Upper lobe of left lung (tissue), 6 donors: ENCODE data around the gene VSIG10. TPM values are rescaled to one million over a fixed set of nuclear protein-coding genes. Genes with fewer than 3 reads are reported as not detected.
A peak's percentile ranks its signal among the peaks of the same experiment; 100 is the strongest.
"Not testable (repeated sequence)": the region's sequence is repeated elsewhere in the genome, so short reads cannot be mapped to it uniquely, and the experiment has no call there.

ENCODE experiments used
- ATAC-seq, 2 donors: fragments of 200-7000 bp; cut with Tn5 transposase; one replicate each; pipeline ENCODE4 v1.9.1; 2022; ENCODE audit warnings: mild to moderate bottlenecking in 2 of 2, moderate library complexity in 2 of 2; ENCODE audit not compliant: low FRiP score in 2 of 2
- DNase-seq, 2 donors: peaks; one replicate each; pipeline ENCODE4 v3.0.0-alpha.2; 2019 to 2020
- H3K27ac ChIP-seq, 4 donors: fragments of 200-600 bp; sonication (generic); one replicate each; pipeline ENCODE4 v1.5.1; 2016 to 2019
- H3K27me3 ChIP-seq, 4 donors: fragments of 200-600 bp; sonication (generic); one replicate each; pipeline ENCODE4 v1.5.1; 2017 to 2019
- H3K36me3 ChIP-seq, 4 donors: fragments of 200-600 bp; sonication (generic); one replicate each; pipeline ENCODE4 v1.5.1; 2016 to 2019
- H3K4me1 ChIP-seq, 4 donors: fragments of 200-600 bp; sonication (generic); one replicate each; pipeline ENCODE4 v1.5.1; 2018 to 2019
- H3K4me3 ChIP-seq, 4 donors: fragments of 200-600 bp; sonication (generic); one replicate each; pipeline ENCODE4 v1.5.1; 2017 to 2019; ENCODE audit warnings: mild to moderate bottlenecking in 2 of 4, moderate library complexity in 1 of 4
- H3K9me3 ChIP-seq, 4 donors: fragments of 200-600 bp; sonication (generic); one replicate each; pipeline ENCODE4 v1.5.1; 2018 to 2019
- EP300 ChIP-seq, 4 donors: sonication (generic); formaldehyde crosslinking; IDR thresholded peaks; one replicate each; pipeline ENCODE4 v1.5.1; 2017; ENCODE audit warnings: antibody characterized with exemption in 4 of 4, control low read depth in 2 of 4
- POLR2A ChIP-seq, 4 donors: fragments of 450-650 bp; IDR thresholded peaks; one replicate each; pipeline ENCODE4 v1.5.1; 2016 to 2017; ENCODE audit warnings: antibody characterized with exemption in 4 of 4, mild to moderate bottlenecking in 2 of 4
- POLR2AphosphoS5 ChIP-seq, 2 donors: sonication (generic); formaldehyde crosslinking; IDR thresholded peaks; one replicate each; pipeline ENCODE4 v1.5.1; 2017; ENCODE audit warnings: antibody characterized with exemption in 2 of 2
- WGBS, 2 donors: methylation state at CpG; one replicate each; pipeline ENCODE4 v1.1.5; 2017 to 2018; 5-methylcytosine and 5-hydroxymethylcytosine counted together
- total RNA-seq, 6 donors: library from RNA; depleted of rRNA in 4 of 6; stranded (reverse); fragments of >200 nt in 4 of 6; gene quantifications; one replicate each; pipeline versions ENCODE4 v1.1.0 to v1.2.1, GENCODE V29; 2016 to 2021
- TF ChIP-seq, protein P1 (sequence below), 6 experiments: fragments of 450-650 bp in 4 of 6; fragments of 200-600 bp in 2 of 6; sonication (generic) in 2 of 6; IDR thresholded peaks; one replicate each; pipeline ENCODE4 v1.5.1; 2016 to 2019; ENCODE audit warnings: antibody characterized with exemption in 6 of 6
- donor health status: DM: no; HTN: no; CAD: no; lungs with moderate emphysema.
- donor health status: DM: no; HTN: yes; CAD: no; lungs with severe emphysema.

VSIG10 gene
- total RNA-seq, 6 donors from 2014 or later = 44.1 to 157 (median 72.8) TPM

DNA sequence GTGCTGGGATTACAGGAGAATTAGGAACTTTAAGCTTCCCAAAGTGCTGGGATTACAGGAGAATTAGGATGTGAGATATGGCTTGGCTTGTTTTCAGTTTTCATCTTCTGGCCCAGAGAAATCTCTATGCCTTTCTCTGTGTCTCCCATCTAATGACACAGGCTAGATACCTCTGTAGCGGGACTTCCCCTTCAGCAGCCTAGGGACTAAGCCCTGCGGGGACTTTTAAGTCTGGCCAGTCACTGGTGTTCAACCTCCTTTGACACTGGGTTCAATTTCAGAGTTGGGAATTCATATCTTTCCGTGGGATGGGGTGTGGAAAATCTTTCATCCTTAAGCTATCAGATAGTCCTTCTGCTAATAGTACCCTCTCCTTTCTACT, 81.1 kb downstream of the VSIG10 start:
- no peak for ATAC-seq
- no peak overlapping the region for H3K27ac ChIP-seq
- no peaks in the 10 kb centered on the region for H3K27me3 ChIP-seq
- no peaks in the 10 kb centered on the region for H3K9me3 ChIP-seq
- DNase-seq = no peak
- peaks cover 0 to 1% (median under 1%) of the 10 kb centered on the region in 4 donors for H3K4me1 ChIP-seq
- WGBS, 2 donors = 96 to 100% methylated on average over 1 to 3 of the region's 3 CpGs
- no peak overlapping the region for H3K4me3 ChIP-seq
- H3K36me3 ChIP-seq = peaks cover 15 to 74% (median 46%) of the 10 kb centered on the region in 4 donors
- TF ChIP-seq POLR2AphosphoS5 (IDR thresholded peaks at IDR 0.05) = no peak
- no peak for TF ChIP-seq POLR2A (IDR thresholded peaks at IDR 0.05)
- TF ChIP-seq, protein P1, sequence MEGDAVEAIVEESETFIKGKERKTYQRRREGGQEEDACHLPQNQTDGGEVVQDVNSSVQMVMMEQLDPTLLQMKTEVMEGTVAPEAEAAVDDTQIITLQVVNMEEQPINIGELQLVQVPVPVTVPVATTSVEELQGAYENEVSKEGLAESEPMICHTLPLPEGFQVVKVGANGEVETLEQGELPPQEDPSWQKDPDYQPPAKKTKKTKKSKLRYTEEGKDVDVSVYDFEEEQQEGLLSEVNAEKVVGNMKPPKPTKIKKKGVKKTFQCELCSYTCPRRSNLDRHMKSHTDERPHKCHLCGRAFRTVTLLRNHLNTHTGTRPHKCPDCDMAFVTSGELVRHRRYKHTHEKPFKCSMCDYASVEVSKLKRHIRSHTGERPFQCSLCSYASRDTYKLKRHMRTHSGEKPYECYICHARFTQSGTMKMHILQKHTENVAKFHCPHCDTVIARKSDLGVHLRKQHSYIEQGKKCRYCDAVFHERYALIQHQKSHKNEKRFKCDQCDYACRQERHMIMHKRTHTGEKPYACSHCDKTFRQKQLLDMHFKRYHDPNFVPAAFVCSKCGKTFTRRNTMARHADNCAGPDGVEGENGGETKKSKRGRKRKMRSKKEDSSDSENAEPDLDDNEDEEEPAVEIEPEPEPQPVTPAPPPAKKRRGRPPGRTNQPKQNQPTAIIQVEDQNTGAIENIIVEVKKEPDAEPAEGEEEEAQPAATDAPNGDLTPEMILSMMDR (IDR thresholded peaks at IDR 0.05) = no peak
- TF ChIP-seq EP300 (IDR thresholded peaks at IDR 0.05) = no peak

DNA sequence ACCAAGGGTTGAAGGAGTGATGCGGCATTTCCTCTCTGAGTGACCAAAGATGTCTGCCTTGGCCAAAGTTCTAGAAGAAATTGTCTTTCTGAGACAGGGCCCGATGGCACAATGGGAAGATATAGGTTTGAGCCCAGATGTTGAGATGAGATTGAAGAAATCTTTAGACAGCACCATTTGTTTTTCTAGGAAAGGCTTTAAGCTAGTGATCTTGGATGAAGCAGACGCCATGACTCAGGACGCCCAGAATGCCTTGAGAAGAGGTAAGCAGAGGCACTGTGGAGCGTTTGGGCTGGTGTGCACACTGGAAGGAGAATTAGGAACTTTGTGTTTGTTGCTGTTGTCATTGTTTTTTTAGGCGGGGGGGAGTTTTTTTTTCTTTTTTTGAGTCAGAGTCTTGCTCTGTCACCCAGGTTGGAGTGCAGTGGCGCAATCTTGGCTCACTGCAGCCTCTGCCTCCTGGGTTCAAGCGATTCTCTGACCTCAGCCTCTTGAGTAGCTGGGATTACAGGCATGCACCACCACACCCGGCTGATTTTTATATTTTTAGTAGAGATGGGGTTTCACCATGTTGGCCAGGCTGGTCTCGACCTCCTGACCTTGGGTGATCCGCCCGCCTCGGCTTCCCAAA, 81.6 kb downstream of the VSIG10 start:
- H3K27ac ChIP-seq, H3K4me1 ChIP-seq, H3K27me3 ChIP-seq, H3K4me3 ChIP-seq, ATAC-seq, DNase-seq, H3K9me3 ChIP-seq: not testable (repeated sequence)
- WGBS, 2 donors = 96% methylated on average over 13 of the region's 13 CpGs
- peaks cover 15 to 70% (median 44%) of the 10 kb centered on the region in 4 donors for H3K36me3 ChIP-seq

DNA sequence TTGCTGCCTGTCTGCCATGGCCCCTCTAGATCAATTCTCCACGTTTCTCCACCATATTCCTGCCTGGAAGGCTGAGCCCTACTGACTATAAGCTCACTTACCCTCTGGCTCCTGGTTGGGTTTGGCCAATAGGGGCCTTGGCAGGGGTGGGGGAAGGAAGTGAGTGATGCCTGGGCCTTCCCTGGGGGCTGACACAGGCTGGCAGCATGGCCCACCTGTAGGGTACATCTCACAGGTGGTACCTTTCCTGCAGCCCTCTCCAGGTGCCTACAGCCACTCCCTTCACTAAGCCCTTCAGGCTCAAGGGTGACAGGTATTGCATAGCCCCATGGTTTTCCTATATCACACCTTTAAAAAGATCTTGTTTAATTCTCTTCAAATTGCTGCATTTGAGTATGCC, 83.8 kb downstream of the VSIG10 start:
- DNase-seq = no peak
- Histone ChIP-seq H3K4me3 (no peak overlapping the region), H3K27me3 (no peaks in the 10 kb centered on the region), H3K36me3 (peaks cover 5 to 48% (median 24%) of the 10 kb centered on the region in 4 donors), H3K4me1 (peaks cover 7 to 17% (median 13%) of the 10 kb centered on the region in 4 donors), H3K27ac (no peak overlapping the region), H3K9me3 (no peaks in the 10 kb centered on the region)
- no peak for ATAC-seq
- 75 to 100% methylated on average over 1 of the region's 1 CpG for WGBS, 2 donors
- TF ChIP-seq EP300 (IDR thresholded peaks at IDR 0.05) = no peak
- no peak for TF ChIP-seq POLR2A (IDR thresholded peaks at IDR 0.05)
- no peak for TF ChIP-seq POLR2AphosphoS5 (IDR thresholded peaks at IDR 0.05)
- TF ChIP-seq, protein P1 (IDR thresholded peaks at IDR 0.05) = no peak

DNA sequence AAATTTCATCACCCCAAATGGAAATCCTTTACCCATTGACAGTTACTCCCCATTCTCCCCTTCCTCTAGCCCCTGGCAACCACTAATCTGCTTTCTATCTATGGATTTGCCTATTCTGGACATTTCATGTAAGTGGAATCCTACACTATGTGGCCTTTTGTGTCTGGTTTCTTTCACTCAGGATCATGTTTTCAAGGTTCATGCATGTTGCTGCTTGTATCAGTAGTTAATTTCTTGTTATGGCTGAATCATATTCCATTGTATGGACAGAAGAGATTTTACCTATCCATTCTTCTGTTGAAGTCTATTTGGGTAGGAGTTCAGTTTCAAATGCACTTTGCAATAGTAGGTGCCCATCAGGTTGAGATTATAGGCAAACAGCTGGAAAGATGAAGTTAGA, 85.9 kb downstream of the VSIG10 start:
- H3K4me1 ChIP-seq = peaks cover 7 to 17% (median 13%) of the 10 kb centered on the region in 4 donors
- H3K27me3 ChIP-seq = no peaks in the 10 kb centered on the region
- DNase-seq = no peak
- no peak overlapping the region for H3K27ac ChIP-seq
- no peak overlapping the region for H3K4me3 ChIP-seq
- TF ChIP-seq, protein P1 (IDR thresholded peaks at IDR 0.05) = no peak
- no peak for TF ChIP-seq EP300 (IDR thresholded peaks at IDR 0.05)
- no peak for TF ChIP-seq POLR2A (IDR thresholded peaks at IDR 0.05)
- TF ChIP-seq POLR2AphosphoS5 (IDR thresholded peaks at IDR 0.05) = no peak
- peaks cover 5 to 41% (median 21%) of the 10 kb centered on the region in 4 donors for H3K36me3 ChIP-seq
- no peaks in the 10 kb centered on the region for H3K9me3 ChIP-seq
- ATAC-seq = no peak

DNA sequence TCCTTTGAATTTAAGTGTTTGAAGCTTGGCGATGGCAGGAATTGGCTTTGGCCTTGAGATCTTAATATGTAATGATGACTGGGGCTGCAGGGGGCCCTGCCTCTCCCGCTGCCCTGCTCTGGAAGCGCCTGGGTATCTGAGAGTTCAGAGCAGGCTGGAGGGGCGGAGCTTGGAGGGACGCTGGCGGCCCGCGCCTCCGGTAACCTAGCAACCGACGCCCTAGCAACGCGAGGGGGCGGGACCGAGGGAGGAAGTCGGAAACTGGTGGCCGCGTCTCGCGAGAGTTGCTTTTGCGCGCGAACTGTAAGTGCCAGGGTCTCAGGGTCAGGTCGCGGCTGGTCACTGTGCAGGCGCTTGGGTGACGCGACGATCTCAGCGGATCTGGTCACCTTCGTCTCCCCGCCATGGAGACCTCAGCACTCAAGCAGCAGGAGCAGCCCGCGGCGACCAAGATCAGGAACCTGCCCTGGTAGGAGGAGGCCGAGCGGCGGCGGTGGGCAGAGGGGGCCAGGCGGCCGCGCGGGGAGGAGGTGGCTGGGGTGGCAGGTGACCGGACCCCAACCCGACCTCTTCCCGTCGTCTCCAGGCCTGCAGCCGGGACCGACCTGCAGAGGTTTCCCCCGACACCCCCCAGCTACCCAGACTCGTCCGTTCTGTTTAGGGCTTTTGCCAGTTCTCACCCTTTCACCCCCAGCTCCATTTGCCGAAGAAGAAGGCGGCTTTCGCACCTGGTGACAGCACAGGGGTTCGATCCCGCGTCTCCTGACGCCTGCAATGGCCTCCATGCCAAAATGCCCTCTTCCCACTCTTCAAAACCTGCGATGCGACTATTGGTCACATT, 87.2 kb downstream of the VSIG10 start, which contains the start of gene RFC5:
Gene RFC5 (plus strand): TSS at position 280 of the 841 bp plus-strand sequence. CDS start 125 bp downstream, at position 405.
- DNase-seq (peak; percentile 98), ATAC-seq (peak; percentile 97 to 99)
- H3K9me3 ChIP-seq = no peaks in the 10 kb centered on the region
- TF ChIP-seq, protein P1 (IDR thresholded peaks at IDR 0.05) = no peak
- TF ChIP-seq POLR2A (IDR thresholded peaks at IDR 0.05) (peak in 2 of 4 donors; percentile 34 to 36), POLR2AphosphoS5 (IDR thresholded peaks at IDR 0.05) (peak; percentile 59 to 63), EP300 (IDR thresholded peaks at IDR 0.05) (no peak)
- 1% methylated on average over 30 to 44 of the region's 61 CpGs for whole genome bisulfite sequencing, 2 donors
- peak within 1 kb of the TSS; percentile 74 to 98 (median 92) for H3K4me3 ChIP-seq
- no peaks in the 10 kb centered on the region for H3K27me3 ChIP-seq
- H3K36me3 ChIP-seq = peaks cover 5 to 28% (median 15%) of the 10 kb centered on the region in 4 donors
- H3K27ac ChIP-seq = peak within 1 kb of the TSS; percentile 53 to 78 (median 68)
- H3K4me1 ChIP-seq = peaks cover 7 to 17% (median 13%) of the 10 kb centered on the region in 4 donors
